ENCODE results near the gene DUOX2. TPM values are rescaled to one million over a fixed set of nuclear protein-coding genes. Genes with fewer than 3 reads are reported as not detected.

DUOX2 gene
- polyA plus RNA-seq, 1 donor from 2014 or later = not detected

DNA sequence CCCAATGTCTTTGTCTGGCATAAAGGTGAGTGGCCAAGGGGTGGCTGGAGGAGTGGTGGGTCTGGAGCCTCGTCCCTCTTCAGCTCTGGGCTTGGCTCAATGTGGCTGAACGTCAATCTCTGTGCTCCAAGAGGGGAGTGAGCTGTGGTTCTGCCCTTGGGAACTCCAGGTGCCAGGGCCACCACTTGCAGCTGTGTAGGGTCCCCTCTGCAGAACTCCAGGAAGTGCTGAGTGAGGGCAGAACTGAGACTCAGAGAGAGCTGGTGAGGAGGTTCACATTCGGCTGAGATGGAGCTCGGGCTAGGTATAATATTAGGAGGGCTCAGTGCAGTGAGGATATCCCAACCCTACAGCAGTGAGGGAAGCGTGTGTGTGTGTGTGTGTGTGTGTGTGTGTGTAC is 27.4 kb upstream of the DUOX2 start:
- no peak overlapping the region for H2AFZ ChIP-seq (ENCODE audit: low read depth, low read length)
- no peak overlapping the region for H3K9ac ChIP-seq (ENCODE audit: low read length)

DNA sequence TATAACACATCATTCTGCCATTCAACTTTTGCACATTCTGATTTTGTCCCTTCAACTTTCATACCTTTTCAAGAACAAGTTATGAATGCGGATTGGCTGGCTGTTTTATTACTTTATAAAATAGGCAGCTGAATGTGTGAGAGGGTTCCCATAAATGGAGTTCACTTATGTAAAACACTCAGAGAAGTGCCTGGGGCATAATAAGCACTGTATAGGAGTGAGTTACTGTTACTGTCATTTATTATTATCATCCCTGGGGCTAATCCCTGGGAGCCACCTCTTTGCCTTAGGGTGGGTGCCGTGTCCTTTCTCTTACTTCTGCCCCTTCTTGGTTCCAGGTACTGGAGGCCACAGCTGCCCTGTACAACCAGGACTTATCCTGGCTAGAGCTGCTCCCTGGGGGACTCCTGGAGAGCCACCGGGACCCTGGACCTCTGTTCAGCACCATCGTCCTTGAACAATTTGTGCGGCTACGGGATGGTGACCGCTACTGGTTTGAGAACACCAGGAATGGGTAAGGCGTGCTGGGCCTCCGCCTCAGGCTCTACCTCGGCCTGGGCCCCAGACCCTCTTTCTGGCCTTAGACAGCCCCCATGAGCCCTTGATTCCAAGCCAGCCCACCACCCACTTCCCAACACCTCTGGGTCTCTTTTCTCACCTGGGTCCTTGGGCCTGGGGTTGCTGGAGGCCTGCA is 26.7 kb upstream of the DUOX2 start:
- Histone ChIP-seq H2AFZ (ENCODE audit: low read depth, low read length) (no peak overlapping the region), H3K4me2 (ENCODE audit: low read length) (no peak overlapping the region), H3K9me2 (ENCODE audit: insufficient read depth, low read length) (no peaks in the 10 kb centered on the region), H3K4me3 (ENCODE audit: low read length) (no peak overlapping the region), H3K36me3 (ENCODE audit: insufficient read depth, low read length) (no peaks in the 10 kb centered on the region), H3F3A (ENCODE audit: insufficient read depth, low read length, poor library complexity, severe bottlenecking) (no peaks in the 10 kb centered on the region), H3K9ac (ENCODE audit: low read length) (no peak overlapping the region), H4K20me1 (ENCODE audit: insufficient read depth) (no peaks in the 10 kb centered on the region), H3K27me3 (ENCODE audit: insufficient read depth, low read depth, low read length) (peaks cover 12% of the 10 kb centered on the region), H3K79me2 (replicated peaks; ENCODE audit: insufficient read depth, low read length) (no peaks in the 10 kb centered on the region), H3K9me3 (ENCODE audit: low read length) (no peaks in the 10 kb centered on the region), H3K27ac (ENCODE audit: low read length) (no peak overlapping the region)
- TF ChIP-seq MXI1 (conservative IDR thresholded peaks at IDR 0.05; ENCODE audit: poor library complexity, severe bottlenecking) (no peak), POLR2AphosphoS5 (IDR thresholded peaks at IDR 0.05) (no peak), CTCF (IDR thresholded peaks at IDR 0.05; ENCODE audit: poor library complexity, severe bottlenecking) (no peak), TAF1 (IDR thresholded peaks at IDR 0.05; ENCODE audit: low read depth) (no peak), RAD21 (conservative IDR thresholded peaks at IDR 0.05) (no peak), EP300 (conservative IDR thresholded peaks at IDR 0.05; ENCODE audit: poor library complexity, severe bottlenecking) (no peak), EZH2 (IDR thresholded peaks at IDR 0.05; ENCODE audit: borderline replicate concordance, insufficient read depth, low read length, poor library complexity, severe bottlenecking) (no peak), SMC3 (conservative IDR thresholded peaks at IDR 0.05; ENCODE audit: poor library complexity) (no peak)

More for the DNA sequence above, 27.4 kb upstream of the DUOX2 start:
- no peak overlapping the region for H3K4me3 ChIP-seq (ENCODE audit: low read length)
- H4K20me1 ChIP-seq (ENCODE audit: insufficient read depth) = no peaks in the 10 kb centered on the region
- no peak overlapping the region for H3K4me2 ChIP-seq (ENCODE audit: low read length)
- no peaks in the 10 kb centered on the region for H3K9me3 ChIP-seq (ENCODE audit: low read length)
- no peak overlapping the region for H3K27ac ChIP-seq (ENCODE audit: low read length)
- H3K9me2 ChIP-seq (ENCODE audit: insufficient read depth, low read length) = no peaks in the 10 kb centered on the region
- no peak for TF ChIP-seq MXI1 (conservative IDR thresholded peaks at IDR 0.05; ENCODE audit: poor library complexity, severe bottlenecking)
- no peak for TF ChIP-seq EP300 (conservative IDR thresholded peaks at IDR 0.05; ENCODE audit: poor library complexity, severe bottlenecking)
- TF ChIP-seq RAD21 (conservative IDR thresholded peaks at IDR 0.05) = no peak
- no peak for TF ChIP-seq REST (IDR thresholded peaks at IDR 0.05; ENCODE audit: borderline replicate concordance)
- no peak for TF ChIP-seq TAF1 (IDR thresholded peaks at IDR 0.05; ENCODE audit: low read depth)
- TF ChIP-seq SMC3 (conservative IDR thresholded peaks at IDR 0.05; ENCODE audit: poor library complexity) = no peak
- no peak for TF ChIP-seq EZH2 (IDR thresholded peaks at IDR 0.05; ENCODE audit: borderline replicate concordance, insufficient read depth, low read length, poor library complexity, severe bottlenecking)
- no peak for TF ChIP-seq CTCF (IDR thresholded peaks at IDR 0.05; ENCODE audit: poor library complexity, severe bottlenecking)
- TF ChIP-seq POLR2AphosphoS5 (IDR thresholded peaks at IDR 0.05) = no peak
- H3F3A ChIP-seq (ENCODE audit: insufficient read depth, low read length, poor library complexity, severe bottlenecking) = no peaks in the 10 kb centered on the region
- H3K79me2 ChIP-seq (replicated peaks; ENCODE audit: insufficient read depth, low read length) = no peaks in the 10 kb centered on the region
- peaks cover 6% of the 10 kb centered on the region for H3K27me3 ChIP-seq (ENCODE audit: insufficient read depth, low read depth, low read length)
- no peaks in the 10 kb centered on the region for H3K36me3 ChIP-seq (ENCODE audit: insufficient read depth, low read length)
